ENCODE measurements around the gene LENG8. TPM values are rescaled to one million over a fixed set of nuclear protein-coding genes. Genes with fewer than 3 reads are reported as not detected.

The LENG8 gene
- total and polyA plus RNA-seq, 2 of the 13 experiments (the other 11 are each of a cell fraction or from before 2014, with no cell fraction given) = 14.3 to 41.9 TPM

GRCh38 chr19:54434873-54435214 is 14.2 kb upstream of the LENG8 start:
- no peak for FAIRE-seq
- Histone ChIP-seq H3K9me3 (ENCODE audit: low read length) (no peaks in the 10 kb centered on the region), H3K36me3 (replicated peaks in 1 of 2; ENCODE audit: control insufficient read depth in 1 of 2, insufficient read depth in 2 of 2, low read length in 2 of 2) (peaks cover 0 to 1% of the 10 kb centered on the region in 2 experiments; a peak in 1 of 5 replicates), H3K79me2 (ENCODE audit: insufficient read depth, low read length) (no peaks in the 10 kb centered on the region), H3K4me2 (ENCODE audit: low read depth, low read length) (no peak overlapping the region), H3K9ac (ENCODE audit: insufficient read depth, low read depth, low read length) (no peak overlapping the region), H3K27ac (ENCODE audit: extremely low read length, insufficient read depth, low read length) (no peak overlapping the region), H2AFZ (ENCODE audit: low read length) (no peak overlapping the region), H4K20me1 (ENCODE audit: insufficient read depth, low read length) (peaks cover 4% of the 10 kb centered on the region; the same call in 1 of the 2 replicates), H3K27me3 (ENCODE audit: control insufficient read depth in 1 of 2, insufficient read depth in 2 of 2, low read length in 2 of 2) (no peaks in the 10 kb centered on the region; a peak in 1 of 5 replicates), H3K4me1 (ENCODE audit: insufficient read depth, low read length) (no peaks in the 10 kb centered on the region), H3K4me3 (replicated peaks in 1 of 3; ENCODE audit: insufficient read depth in 1 of 3, low read depth in 2 of 3, low read length in 3 of 3) (no peak overlapping the region)
- in situ Hi-C loops (cut with HindIII; ENCODE audit: extremely low pct_ligation_motif_present, low pct_unique_long_range_greater_than_20kb) = no loop called here
- DNase-seq (ENCODE audit: low spot score) = no peak
- intact Hi-C loops (cut with micrococcal nuclease; ENCODE audit: unreplicated experiment) = no loop called here
- no peak for ATAC-seq
- ChIA-PET POLR2A (no interaction called here), CTCF (ENCODE audit: low intra/inter-chr PET ratio, low total read pairs) (no interaction called here)
- no TSS peak for BruUV-seq (replicated peaks)
- WGBS (ENCODE audit: low lambda C conversion rate) = 99% methylated on average over 8 of the region's 11 CpGs
- TF ChIP-seq ZNF446 (CRISPR knock-in tag; IDR thresholded peaks at IDR 0.05) (no peak), ZBTB4 (CRISPR knock-in tag; IDR thresholded peaks at IDR 0.05; ENCODE audit: borderline replicate concordance) (no peak), POLR2G (IDR thresholded peaks at IDR 0.05; ENCODE audit: low read depth, low read length) (peak; percentile 37; the same call in 1 of the 2 replicates), ZNF326 (CRISPR knock-in tag; IDR thresholded peaks at IDR 0.05; ENCODE audit: borderline replicate concordance) (0 out of 2 replicates have a peak, but pooled peaks have one; percentile 1), ZSCAN31 (CRISPR knock-in tag; IDR thresholded peaks at IDR 0.05; ENCODE audit: low read depth) (no peak), ZC3H13 (CRISPR knock-in tag; IDR thresholded peaks at IDR 0.05) (0 out of 2 replicates have a peak, but pooled peaks have one; percentile 1), AGO1 (IDR thresholded peaks at IDR 0.05; ENCODE audit: low read depth, low read length, poor library complexity, severe bottlenecking) (peak; percentile 98), AGO2 (optimal IDR thresholded peaks at IDR 0.05; ENCODE audit: low read depth, low read length) (peak; percentile 84)

Data from HepG2 (cell line).